GM23338 (cell line): ENCODE data around the gene NRP1. TPM values are rescaled to one million over a fixed set of nuclear protein-coding genes. Genes with fewer than 3 reads are reported as not detected.

Source experiments
- ATAC-seq: fragments of 200-7000 bp; cut with Tn5 transposase; 3 replicates; pipeline ENCODE4 v1.9.1; 2020
- DNase-seq: peaks from one replicate; pipeline ENCODE4 v3.0.0-alpha.2; 2015; ENCODE audit warnings: low spot score
- H2AFZ ChIP-seq: fragments of 200-600 bp; sonication (generic); 2 replicates; pipeline ENCODE4 v1.8.0; 2016; ENCODE audit warnings: antibody characterized with exemption, mild to moderate bottlenecking, moderate library complexity
- H3F3A ChIP-seq: fragments of 200-600 bp; sonication (generic); replicated peaks from 2 replicates; pipeline ENCODE4 v1.8.0; 2017; ENCODE audit warnings: antibody characterized with exemption, mixed run types, low read depth
- H3K27ac ChIP-seq: fragments of 200-600 bp; sonication (generic); 2 replicates; pipeline ENCODE4 v1.6.1; 2016; ENCODE audit warnings: low read depth
- H3K27me3 ChIP-seq: fragments of 200-600 bp; sonication (generic); 2 replicates; pipeline ENCODE4 v1.8.0; 2016; ENCODE audit warnings: mild to moderate bottlenecking, mixed run types, moderate library complexity; ENCODE audit not compliant: insufficient read depth
- H3K36me3 ChIP-seq: fragments of 200-600 bp; sonication (generic); 2 replicates; pipeline ENCODE4 v1.8.0; 2016; ENCODE audit warnings: mild to moderate bottlenecking; ENCODE audit not compliant: insufficient read depth
- H3K4me1 ChIP-seq: fragments of 200-600 bp; sonication (generic); 2 replicates; pipeline ENCODE4 v1.8.0; 2016; ENCODE audit warnings: mild to moderate bottlenecking, moderate library complexity; ENCODE audit not compliant: insufficient read depth
- H3K4me2 ChIP-seq: fragments of 200-600 bp; sonication (generic); 2 replicates; pipeline ENCODE4 v1.7.1; 2017; ENCODE audit warnings: mixed run types
- H3K4me3 ChIP-seq: fragments of 200-600 bp; sonication (generic); 2 replicates; pipeline ENCODE4 v1.6.1; 2016; ENCODE audit warnings: mixed run types
- H3K79me2 ChIP-seq: fragments of 200-600 bp; sonication (generic); replicated peaks from 2 replicates; pipeline ENCODE4 v1.8.0; 2017; ENCODE audit warnings: mild to moderate bottlenecking; ENCODE audit not compliant: insufficient read depth
- H3K9me2 ChIP-seq: fragments of 200-600 bp; sonication (generic); 2 replicates; pipeline ENCODE4 v1.8.0; 2017; ENCODE audit not compliant: insufficient read depth
- H4K20me1 ChIP-seq: fragments of 200-600 bp; sonication (generic); replicated peaks from 2 replicates; pipeline ENCODE4 v1.8.0; 2017; ENCODE audit warnings: mild to moderate bottlenecking; ENCODE audit not compliant: insufficient read depth
- H3K27ac Mint-ChIP-seq: 2 replicates; pipeline ENCODE4 v1.8.0; 2020; ENCODE audit warnings: inconsistent platforms, mild to moderate bottlenecking, moderate library complexity, mixed read lengths
- H3K27me3 Mint-ChIP-seq: 3 replicates; pipeline ENCODE4 v1.8.0; 2022; ENCODE audit warnings: low read depth, mild to moderate bottlenecking, moderate library complexity, mixed read lengths, inconsistent platforms; ENCODE audit not compliant: insufficient read depth, poor library complexity
- H3K36me3 Mint-ChIP-seq: 3 replicates; pipeline ENCODE4 v1.8.0; 2021; ENCODE audit warnings: low read depth, mild to moderate bottlenecking, inconsistent platforms, moderate library complexity, mixed read lengths
- H3K4me1 Mint-ChIP-seq: 3 replicates; pipeline ENCODE4 v1.8.0; 2020; ENCODE audit warnings: mild to moderate bottlenecking, inconsistent platforms, mixed read lengths
- H3K4me3 Mint-ChIP-seq: 3 replicates; pipeline ENCODE4 v1.8.0; 2021; ENCODE audit warnings: moderate library complexity, mild to moderate bottlenecking, inconsistent platforms, mixed read lengths
- H3K9me3 Mint-ChIP-seq: 3 replicates; pipeline ENCODE4 v1.8.0; 2020; ENCODE audit warnings: moderate library complexity, mild to moderate bottlenecking, inconsistent platforms, mixed read lengths
- CREB1 ChIP-seq: fragments of 250-450 bp; sonication (Bioruptor Pico); IDR thresholded peaks from 2 replicates; pipeline ENCODE4 v1.5.0; 2020; ENCODE audit warnings: low read depth, mild to moderate bottlenecking, moderate library complexity
- CTCF ChIP-seq, 2 experiments: fragments of 200-600 bp in 1 of 2; sonication (generic) in 1 of 2; conservative IDR thresholded peaks; 2 replicates each; pipeline versions ENCODE4 v1.5.1 to v1.6.1; 2016 to 2017; ENCODE audit warnings: antibody characterized with exemption in 2 of 2, low read depth in 2 of 2, mild to moderate bottlenecking in 2 of 2, moderate library complexity in 1 of 2
- ETS1 ChIP-seq: IDR thresholded peaks from 2 replicates; pipeline ENCODE4 v1.6.1; 2016; ENCODE audit warnings: antibody characterized with exemption
- EZH2 ChIP-seq: fragments of 200-600 bp; sonication (generic); IDR thresholded peaks from one replicate; pipeline ENCODE4 v1.8.0; 2017; ENCODE audit warnings: antibody characterized with exemption, mild to moderate bottlenecking, low read depth; ENCODE audit not compliant: unreplicated experiment
- EZH2phosphoT487 ChIP-seq: fragments of 200-600 bp; sonication (generic); IDR thresholded peaks from one replicate; pipeline ENCODE4 v1.8.1; 2018; ENCODE audit warnings: antibody characterized with exemption; ENCODE audit not compliant: unreplicated experiment
- NANOG ChIP-seq: IDR thresholded peaks from 2 replicates; pipeline ENCODE4 v1.6.1; 2016; ENCODE audit warnings: antibody characterized with exemption, borderline replicate concordance
- POLR2AphosphoS5 ChIP-seq: IDR thresholded peaks from 2 replicates; pipeline ENCODE4 v1.6.1; 2016; ENCODE audit warnings: antibody characterized with exemption, low read depth
- REST ChIP-seq: IDR thresholded peaks from one replicate; pipeline ENCODE4 v1.6.1; 2018; ENCODE audit warnings: antibody characterized with exemption; ENCODE audit not compliant: unreplicated experiment
- ZNF114 ChIP-seq: fragments of 250-450 bp; sonication (Bioruptor Pico); IDR thresholded peaks from 2 replicates; pipeline ENCODE4 v1.5.0; 2020; ENCODE audit warnings: mild to moderate bottlenecking, moderate library complexity
- ZNF331 ChIP-seq: fragments of 250-450 bp; sonication (Bioruptor Pico); IDR thresholded peaks from 2 replicates; pipeline ENCODE4 v1.5.0; 2020; ENCODE audit warnings: low read depth, mild to moderate bottlenecking, moderate library complexity
- polyA plus RNA-seq: library from polyadenylated mRNA; unstranded; fragments of >200 nt; fragmentation: Nextera tagmentation; extraction: Ambion mirVana; gene quantifications from 2 replicates; pipeline ENCODE4 v1.2.1, GENCODE V29; 2016
- total RNA-seq: library from RNA; depleted of rRNA; stranded (reverse); fragments of >200 nt; shearing (Covaris generic); gene quantifications from 2 replicates; pipeline ENCODE4 v1.2.3, GENCODE V29; 2014

The NRP1 gene
- total and polyA plus RNA-seq, 2 experiments from 2014 or later, result 2.9 to 3.5 TPM

- H4K20me1 ChIP-seq, result no peaks in the 10 kb centered on the region
- ATAC-seq (no peak), DNase-seq (no peak)
- H3K27ac ChIP-seq, result no peak overlapping the region
- Mint-ChIP-seq H3K36me3 (no peaks in the 10 kb centered on the region), H3K4me3 (no peak overlapping the region), H3K27me3 (peaks cover 6% of the 10 kb centered on the region), H3K9me3 (0 out of 3 replicates have a peak, but pooled peaks cover 2% of the 10 kb centered on the region), H3K4me1 (peaks cover 5% of the 10 kb centered on the region), H3K27ac (no peak overlapping the region)
- TF ChIP-seq CREB1 (CRISPR knock-in tag) (no peak), ZNF331 (CRISPR knock-in tag) (no peak), CTCF (conservative IDR thresholded peaks at IDR 0.05; ENCODE audit: low read depth in 2 of 2) (no peak), NANOG (no peak), ETS1 (no peak), EZH2 (no peak), REST (no peak)
- H3K4me2 ChIP-seq, result no peak overlapping the region
- H3K36me3 ChIP-seq, result no peaks in the 10 kb centered on the region
- no peaks in the 10 kb centered on the region for H3K27me3 ChIP-seq
- peaks cover 5% of the 10 kb centered on the region; the same call in 1 of the 2 replicates for H3K9me2 ChIP-seq
- H3F3A ChIP-seq, result no peaks in the 10 kb centered on the region
- H3K4me3 ChIP-seq, result no peak overlapping the region
- H3K4me1 ChIP-seq, result no peaks in the 10 kb centered on the region
- no peaks in the 10 kb centered on the region for H3K79me2 ChIP-seq
- no peak overlapping the region for H2AFZ ChIP-seq
Measured at GRCh38 chr10:33303988-33304387, 30.5 kb downstream of the NRP1 start.

GRCh38 chr10:33302208-33302829, 32.1 kb downstream of the NRP1 start:
- no peak overlapping the region for H3K4me3 ChIP-seq
- Mint-ChIP-seq H3K4me3 (no peak overlapping the region), H3K9me3 (no peaks in the 10 kb centered on the region), H3K36me3 (no peaks in the 10 kb centered on the region), H3K4me1 (peaks cover 5% of the 10 kb centered on the region), H3K27me3 (peaks cover 6% of the 10 kb centered on the region), H3K27ac (0 out of 2 replicates have a peak overlapping the region, but pooled peaks have one; percentile 19)
- no peaks in the 10 kb centered on the region for H4K20me1 ChIP-seq
- H3F3A ChIP-seq, result no peaks in the 10 kb centered on the region
- H3K36me3 ChIP-seq, result no peaks in the 10 kb centered on the region
- no peaks in the 10 kb centered on the region for H3K4me1 ChIP-seq
- ATAC-seq, result no peak
- peaks cover 5% of the 10 kb centered on the region; the same call in 1 of the 2 replicates for H3K9me2 ChIP-seq
- H3K27me3 ChIP-seq, result no peaks in the 10 kb centered on the region
- H3K79me2 ChIP-seq, result no peaks in the 10 kb centered on the region
- H2AFZ ChIP-seq, result 0 out of 2 replicates have a peak overlapping the region, but pooled peaks have one; percentile 18
- DNase-seq, result no peak
- H3K27ac ChIP-seq, result no peak overlapping the region
- H3K4me2 ChIP-seq, result no peak overlapping the region
- TF ChIP-seq EZH2phosphoT487, result no peak
- no peak for TF ChIP-seq POLR2AphosphoS5
- TF ChIP-seq CTCF (conservative IDR thresholded peaks at IDR 0.05; ENCODE audit: low read depth in 2 of 2), result no peak
- TF ChIP-seq ZNF331 (CRISPR knock-in tag), result no peak
- TF ChIP-seq REST, result no peak
- no peak for TF ChIP-seq ZNF114
- TF ChIP-seq EZH2, result no peak
